Lung (tissue), 12 donors: ENCODE results near the gene CDYL. TPM values are rescaled to one million over a fixed set of nuclear protein-coding genes. Genes with fewer than 3 reads are reported as not detected.

ENCODE experiments used
- ATAC-seq: fragments of 200-7000 bp; cut with Tn5 transposase; one replicate; pipeline ENCODE4 v1.9.1; 2020; ENCODE audit warnings: moderate number of reproducible peaks; ENCODE audit not compliant: insufficient read depth, low FRiP score
- DNase-seq, 3 donors: peaks; one replicate each; pipeline ENCODE4 v3.0.0-alpha.2; 2013 to 2017
- H3K27ac ChIP-seq, 2 donors: one replicate each; pipeline ENCODE4 v1.5.1; 2013; ENCODE audit warnings: mild to moderate bottlenecking in 2 of 2, moderate library complexity in 2 of 2, control low read depth in 1 of 2, inconsistent platforms in 1 of 2, low read depth in 1 of 2, low read length in 1 of 2
- H3K27me3 ChIP-seq, 3 donors: one replicate each; pipeline ENCODE4 v1.5.1; 2013; ENCODE audit warnings: low read length in 2 of 3; ENCODE audit not compliant: control insufficient read depth in 3 of 3, insufficient read depth in 3 of 3
- H3K36me3 ChIP-seq, 4 donors: one replicate each; pipeline ENCODE4 v1.5.1; 2013; ENCODE audit warnings: low read length in 4 of 4, mild to moderate bottlenecking in 1 of 4, moderate library complexity in 1 of 4; ENCODE audit not compliant: control insufficient read depth in 4 of 4, insufficient read depth in 4 of 4
- H3K4me1 ChIP-seq, 5 donors: one replicate each; pipeline ENCODE4 v1.5.1; 2013; ENCODE audit warnings: low read length in 5 of 5, mild to moderate bottlenecking in 2 of 5, moderate library complexity in 1 of 5; ENCODE audit not compliant: control insufficient read depth in 5 of 5, insufficient read depth in 5 of 5
- H3K4me3 ChIP-seq: one replicate; pipeline ENCODE4 v1.5.1; 2013; ENCODE audit warnings: mild to moderate bottlenecking, control low read depth, moderate library complexity
- H3K9ac ChIP-seq, 2 donors: one replicate each; pipeline ENCODE4 v1.5.1; 2013; ENCODE audit warnings: low read length in 2 of 2, control low read depth in 1 of 2; ENCODE audit not compliant: insufficient read depth in 1 of 2
- H3K9me3 ChIP-seq, 4 donors: one replicate each; pipeline ENCODE4 v1.5.1; 2013; ENCODE audit warnings: low read length in 3 of 4, mild to moderate bottlenecking in 1 of 4, moderate library complexity in 1 of 4; ENCODE audit not compliant: control insufficient read depth in 4 of 4, insufficient read depth in 3 of 4
- CTCF ChIP-seq: IDR thresholded peaks from 2 replicates; pipeline ENCODE4 v1.5.1; 2012; ENCODE audit warnings: mild to moderate bottlenecking; ENCODE audit errors: control extremely low read depth, extremely low read depth
- WGBS, 2 donors: extraction: QIAGEN DNeasy Blood & Tissue Kit; methylation state at CpG; one replicate each; pipeline ENCODE4 v1.1.7; 2013; 5-methylcytosine and 5-hydroxymethylcytosine counted together
- polyA plus RNA-seq, 2 donors: library from polyadenylated mRNA; stranded (reverse); fragments of 200-250 nt; gene quantifications; one replicate each; pipeline ENCODE4 v1.2.1, GENCODE V29; 2013
- total RNA-seq, 2 donors: library from RNA; depleted of rRNA in 1 of 2; stranded (reverse); fragments of >200 nt in 1 of 2; gene quantifications; one replicate each; pipeline ENCODE4 v1.2.1, GENCODE V29; 2014 to 2021
- donor health status: control.
- donor health status: control.
- donor health status: Bipolar disorder and iron deficiency.
- donor health status: healthy.
- donor health status: DM: yes; HTN: yes; CAD: no.

CDYL gene
- total and polyA plus RNA-seq, 4 donors = 5.8 to 51.6 (median 20.9) TPM

- no peaks in the 10 kb centered on the region for H3K36me3 ChIP-seq
- H3K9ac ChIP-seq = no peak overlapping the region
- TF ChIP-seq CTCF = no peak
- 55 to 80% methylated on average over 2 of the region's 2 CpGs for WGBS, 2 donors
- no peak overlapping the region for H3K27ac ChIP-seq
- H3K4me3 ChIP-seq = no peak overlapping the region
- ATAC-seq = no peak
- no peak for DNase-seq
- H3K9me3 ChIP-seq = no peaks in the 10 kb centered on the region
- no peaks in the 10 kb centered on the region for H3K27me3 ChIP-seq
- H3K4me1 ChIP-seq = peaks cover 0 to 5% (median 0%) of the 10 kb centered on the region in 5 donors
These were observed 96.6 kb downstream of the CDYL start for GRCh38 chr6:4872841-4873240.

GRCh38 chr6:4873928-4874327 lies 97.7 kb downstream of the CDYL start:
- H3K27ac ChIP-seq = no peak overlapping the region
- H3K27me3 ChIP-seq = no peaks in the 10 kb centered on the region
- H3K9ac ChIP-seq = no peak overlapping the region
- TF ChIP-seq CTCF = no peak
- no peaks in the 10 kb centered on the region for H3K36me3 ChIP-seq
- no peak for ATAC-seq
- H3K4me3 ChIP-seq = no peak overlapping the region
- H3K4me1 ChIP-seq = peaks cover 0 to 5% (median 0%) of the 10 kb centered on the region in 5 donors
- WGBS, 2 donors = 80 to 91% methylated on average over 6 of the region's 6 CpGs
- DNase-seq = no peak
- no peaks in the 10 kb centered on the region for H3K9me3 ChIP-seq

- no peak for TF ChIP-seq CTCF
- H3K36me3 ChIP-seq = no peaks in the 10 kb centered on the region
- peaks cover 0 to 8% (median 0%) of the 10 kb centered on the region in 5 donors for H3K4me1 ChIP-seq
- H3K27ac ChIP-seq = no peak overlapping the region
- H3K9me3 ChIP-seq = no peaks in the 10 kb centered on the region
- H3K4me3 ChIP-seq = no peak overlapping the region
- 95 to 97% methylated on average over 6 of the region's 6 CpGs for WGBS, 2 donors
- H3K27me3 ChIP-seq = no peaks in the 10 kb centered on the region
- no peak overlapping the region for H3K9ac ChIP-seq
- no peak for DNase-seq
- no peak for ATAC-seq
These were observed 103.6 kb downstream of the CDYL start for GRCh38 chr6:4879741-4880275.

GRCh38 chr6:4880363-4880762 lies 104.2 kb downstream of the CDYL start:
- Histone ChIP-seq H3K27me3 (no peaks in the 10 kb centered on the region), H3K9ac (no peak overlapping the region), H3K27ac (no peak overlapping the region), H3K9me3 (no peaks in the 10 kb centered on the region), H3K4me1 (peaks cover 0 to 8% (median 0%) of the 10 kb centered on the region in 5 donors), H3K36me3 (no peaks in the 10 kb centered on the region), H3K4me3 (no peak overlapping the region)
- DNase-seq (no peak), ATAC-seq (no peak)
- TF ChIP-seq CTCF = no peak
- 71 to 93% methylated on average over 3 of the region's 3 CpGs for WGBS, 2 donors
